Right lobe of liver (tissue), 4 donors: Measurements from ENCODE around the gene CPED1.

Experiments used
- CTCF ChIP-seq, 4 donors: fragments of 200-600 bp in 3 of 4; fragments of 450-650 bp in 1 of 4; IDR thresholded peaks; one replicate each; pipeline versions ENCODE4 v1.5.1 to v1.8.0; 2016 to 2022; ENCODE audit warnings: antibody characterized with exemption in 4 of 4, mild to moderate bottlenecking in 2 of 4
- POLR2A ChIP-seq: fragments of 450-650 bp; IDR thresholded peaks from one replicate; pipeline ENCODE4 v1.6.1; 2017; ENCODE audit warnings: antibody characterized with exemption, mild to moderate bottlenecking
- donor health status: DM: no; HTN: no; CAD: no.
- donor health status: DM: no; HTN: no; CAD: no.
- donor health status: DM: no; HTN: yes; CAD: no.

- TF ChIP-seq CTCF (IDR thresholded peaks at IDR 0.05) (no peak), POLR2A (no peak)
These were observed 35.4 kb downstream of the CPED1 start for GRCh38 chr7:121023683-121024511.
